Kidney (tissue), 14 donors: ENCODE measurements around the gene ALDH18A1. TPM values are rescaled to one million over a fixed set of nuclear protein-coding genes. Genes with fewer than 3 reads are reported as not detected.

Experiments used
- DNase-seq, 5 donors: peaks; one replicate each; pipeline ENCODE4 v3.0.0-alpha.2; 2013 to 2020
- FAIRE-seq: peaks from 2 replicates; lab custom pipeline; 2012; peaks lifted over from hg19 to GRCh38; lab: Jason Lieb, UNC
- H3K27ac ChIP-seq, 2 donors: one replicate each; pipeline ENCODE4 v1.7.0; 2013; ENCODE audit warnings: low read depth in 2 of 2, low read length in 2 of 2, inconsistent platforms in 1 of 2
- H3K27me3 ChIP-seq: one replicate; pipeline ENCODE4 v1.7.1; 2013; ENCODE audit warnings: low read length, inconsistent platforms; ENCODE audit not compliant: control insufficient read depth, insufficient read depth
- H3K36me3 ChIP-seq, 3 donors: one replicate each; pipeline versions ENCODE4 v1.7.0 to v1.7.1; 2013; ENCODE audit warnings: low read length in 3 of 3, control low read depth in 1 of 3, inconsistent platforms in 1 of 3; ENCODE audit not compliant: insufficient read depth in 3 of 3, control insufficient read depth in 2 of 3
- H3K4me1 ChIP-seq, 3 donors: one replicate each; pipeline versions ENCODE4 v1.7.0 to v1.7.1; 2013; ENCODE audit warnings: low read length in 3 of 3, inconsistent platforms in 1 of 3, low read depth in 1 of 3; ENCODE audit not compliant: control insufficient read depth in 2 of 3, insufficient read depth in 2 of 3
- H3K4me3 ChIP-seq, 3 donors: one replicate each; pipeline versions ENCODE4 v1.7.0 to v1.8.1; 2013; ENCODE audit warnings: low read length in 3 of 3, control low read depth in 1 of 3, inconsistent platforms in 1 of 3
- H3K9ac ChIP-seq, 3 donors: one replicate each; pipeline versions ENCODE4 v1.7.0 to v1.7.1; 2013; ENCODE audit warnings: low read length in 3 of 3, control low read depth in 1 of 3, inconsistent platforms in 1 of 3
- H3K9me3 ChIP-seq, 3 donors: one replicate each; pipeline versions ENCODE4 v1.7.0 to v1.7.1; 2013; ENCODE audit warnings: low read length in 3 of 3, control low read depth in 1 of 3, inconsistent platforms in 1 of 3; ENCODE audit not compliant: control insufficient read depth in 2 of 3, insufficient read depth in 1 of 3
- intact Hi-C: fragments of 100-400 bp; cut with DNase I; formaldehyde crosslinking; loops from one replicate; pipeline ENCODE4 v1.11.1; 2022
- polyA plus RNA-seq: library from polyadenylated mRNA; stranded (reverse); fragments of 350-450 nt; fragmentation: Illumina TruSeq; extraction: RNeasy Lipid Tissue Mini Kit (QIAGEN cat#74804); gene quantifications from one replicate; pipeline ENCODE4 v1.2.3, GENCODE V29; 2014; ENCODE audit warnings: low read depth, low replicate concordance; ENCODE audit not compliant: insufficient read depth
- total RNA-seq: library from RNA; stranded (reverse); fragmentation: NEBNext Ultra II Directional; extraction: Animal tissue kit (Norgen Biotek cat#: 25700); gene quantifications from one replicate; pipeline ENCODE4 v1.2.1, GENCODE V29; 2021
- TF ChIP-seq, protein P1 (sequence below): IDR thresholded peaks from 3 replicates; pipeline ENCODE4 v1.5.1; 2012; ENCODE audit warnings: mild to moderate bottlenecking, moderate library complexity, borderline replicate concordance; ENCODE audit not compliant: insufficient read depth; ENCODE audit errors: extremely low read depth
- donor health status: control.
- donor health status: control.
- donor health status: control.
- donor health status: control.
- donor health status: control.
- donor health status: DM: yes; HTN: yes; CAD: no.
- donor health status: Normal renal cell carcinoma (clear cell type).

ALDH18A1 gene
- total and polyA plus RNA-seq, 2 donors from 2014 or later = 23.6 to 72.0 TPM

DNA sequence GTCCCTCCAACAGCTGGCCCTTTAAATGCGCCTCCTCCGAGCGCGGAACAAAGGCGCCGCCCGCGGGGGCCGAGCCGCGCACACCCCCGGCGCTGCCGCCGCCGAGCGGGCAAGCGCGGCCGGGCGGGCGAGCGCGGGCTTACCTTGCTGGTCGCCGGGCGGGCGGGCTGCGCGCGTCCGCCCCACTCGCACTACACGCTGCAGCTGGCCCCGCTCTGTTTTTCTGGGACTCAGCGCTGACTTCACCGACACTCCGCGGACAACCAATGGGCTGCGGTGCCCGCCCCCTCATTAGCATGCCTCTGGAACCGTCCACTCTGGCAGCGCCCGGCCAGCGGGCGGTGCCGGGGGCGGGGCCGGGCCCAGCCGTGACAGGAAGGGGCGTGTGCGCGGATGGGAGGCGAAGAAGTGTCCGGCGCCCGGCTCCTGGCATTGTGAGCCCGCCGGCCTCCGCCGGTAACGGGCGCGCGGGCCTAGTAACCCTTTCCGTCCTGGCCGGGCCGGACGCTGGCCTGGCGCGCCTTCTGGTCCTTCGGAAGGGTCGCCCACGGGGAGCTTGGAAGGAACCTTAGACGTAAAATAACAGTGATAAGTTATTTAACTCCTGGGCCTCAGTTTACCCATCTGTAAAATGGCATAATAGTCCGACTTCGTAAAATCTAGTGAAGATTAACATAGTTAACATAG, 95.2 kb downstream of the ALDH18A1 start, which contains the start of gene SORBS1:
Gene SORBS1, minus strand, starts transcription at position 195 of the 687 bp plus-strand sequence. CDS start 120,236 bp downstream, outside the sequence.
- Histone ChIP-seq H3K9me3 (no peaks in the 10 kb centered on the region), H3K27ac (peak within 1 kb of the TSS; percentile 82 to 84), H3K36me3 (no peaks in the 10 kb centered on the region), H3K4me1 (peaks cover 0 to 10% (median 4%) of the 10 kb centered on the region in 3 donors), H3K27me3 (no peaks in the 10 kb centered on the region), H3K9ac (peak within 1 kb of the TSS; percentile 71 to 93 (median 76)), H3K4me3 (peak within 1 kb of the TSS; percentile 71 to 84 (median 79))
- FAIRE-seq (no peak), DNase-seq (peak; percentile 98 to 99 (median 98))
- intact Hi-C loops = no loop called here
- TF ChIP-seq, protein P1, sequence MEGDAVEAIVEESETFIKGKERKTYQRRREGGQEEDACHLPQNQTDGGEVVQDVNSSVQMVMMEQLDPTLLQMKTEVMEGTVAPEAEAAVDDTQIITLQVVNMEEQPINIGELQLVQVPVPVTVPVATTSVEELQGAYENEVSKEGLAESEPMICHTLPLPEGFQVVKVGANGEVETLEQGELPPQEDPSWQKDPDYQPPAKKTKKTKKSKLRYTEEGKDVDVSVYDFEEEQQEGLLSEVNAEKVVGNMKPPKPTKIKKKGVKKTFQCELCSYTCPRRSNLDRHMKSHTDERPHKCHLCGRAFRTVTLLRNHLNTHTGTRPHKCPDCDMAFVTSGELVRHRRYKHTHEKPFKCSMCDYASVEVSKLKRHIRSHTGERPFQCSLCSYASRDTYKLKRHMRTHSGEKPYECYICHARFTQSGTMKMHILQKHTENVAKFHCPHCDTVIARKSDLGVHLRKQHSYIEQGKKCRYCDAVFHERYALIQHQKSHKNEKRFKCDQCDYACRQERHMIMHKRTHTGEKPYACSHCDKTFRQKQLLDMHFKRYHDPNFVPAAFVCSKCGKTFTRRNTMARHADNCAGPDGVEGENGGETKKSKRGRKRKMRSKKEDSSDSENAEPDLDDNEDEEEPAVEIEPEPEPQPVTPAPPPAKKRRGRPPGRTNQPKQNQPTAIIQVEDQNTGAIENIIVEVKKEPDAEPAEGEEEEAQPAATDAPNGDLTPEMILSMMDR = no peak

DNA sequence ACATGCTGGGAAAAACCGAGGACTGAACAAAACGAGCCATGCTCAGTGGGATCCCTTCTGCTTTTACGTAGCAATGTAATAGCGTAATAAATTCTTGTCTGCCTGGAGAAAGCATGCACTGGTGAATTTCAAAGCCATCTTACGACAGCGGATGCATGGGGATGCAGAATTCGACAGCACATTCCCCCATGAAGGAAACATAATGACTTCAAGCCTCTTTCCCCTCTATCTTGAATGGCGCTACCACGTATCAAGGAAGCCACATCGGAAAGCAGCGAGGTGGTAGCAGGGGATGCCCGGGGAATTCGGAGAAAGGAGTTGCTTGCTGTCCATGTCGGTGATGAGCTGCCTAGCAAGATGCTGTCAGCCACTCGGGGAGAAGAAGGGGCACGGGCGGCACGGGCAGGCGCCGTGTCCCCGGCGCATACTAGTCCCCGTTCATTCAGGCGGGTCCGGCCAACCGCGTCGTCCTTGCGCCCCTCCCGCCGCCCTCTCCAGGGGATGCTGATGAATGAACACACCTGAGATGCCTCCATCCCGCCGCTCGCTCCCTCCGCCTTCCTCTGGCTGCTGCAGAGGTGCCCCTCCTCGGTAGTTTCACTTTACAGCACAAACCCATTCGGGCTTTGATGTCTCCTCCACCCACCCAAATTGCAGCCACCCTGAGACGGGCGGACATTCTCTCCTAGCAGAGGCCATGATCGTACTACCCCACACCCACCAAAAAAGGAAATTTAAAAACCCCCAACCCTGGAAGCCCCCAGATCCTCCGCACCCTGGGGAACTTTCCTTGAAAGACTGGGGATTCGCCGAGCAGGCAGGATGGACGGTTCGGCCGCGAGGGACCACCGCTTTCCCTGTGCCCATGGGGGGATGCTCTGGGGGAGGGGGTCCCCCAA, 96.0 kb downstream of the ALDH18A1 start:
- TF ChIP-seq, protein P1 = no peak
- Histone ChIP-seq H3K27ac (peak overlapping the region; percentile 82 to 84), H3K4me3 (peak overlapping the region; percentile 71 to 84 (median 79)), H3K9ac (peak overlapping the region; percentile 71 to 93 (median 76)), H3K4me1 (peaks cover 0 to 10% (median 4%) of the 10 kb centered on the region in 3 donors), H3K9me3 (no peaks in the 10 kb centered on the region), H3K27me3 (no peaks in the 10 kb centered on the region), H3K36me3 (no peaks in the 10 kb centered on the region)
- intact Hi-C loops = no loop called here
- DNase-seq (peak; percentile 69 to 86 (median 79)), FAIRE-seq (no peak)

DNA sequence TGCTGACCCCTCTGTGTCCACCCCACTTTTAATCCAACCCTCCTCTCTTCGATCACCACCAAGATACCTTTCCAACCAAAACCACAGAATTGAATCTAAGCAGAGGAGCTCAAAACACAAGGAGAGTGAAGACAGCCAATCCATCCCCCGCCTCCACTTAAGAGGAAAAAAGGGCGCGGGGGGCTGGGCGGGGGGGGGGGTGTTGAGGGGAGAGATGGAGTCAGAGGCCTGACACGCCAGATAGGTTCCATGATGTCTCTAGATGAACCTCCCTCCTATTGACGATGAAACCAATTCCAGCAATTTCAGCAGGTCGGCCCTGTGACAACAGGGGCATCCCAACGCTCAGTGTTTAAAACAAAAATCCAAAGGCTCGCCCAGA, 96.6 kb downstream of the ALDH18A1 start:
- peaks cover 0 to 10% (median 4%) of the 10 kb centered on the region in 3 donors for H3K4me1 ChIP-seq
- no peak for FAIRE-seq
- no peaks in the 10 kb centered on the region for H3K9me3 ChIP-seq
- DNase-seq = peak in 1 of 5 donors; percentile 57
- peak overlapping the region; percentile 23 to 82 for H3K27ac ChIP-seq
- H3K36me3 ChIP-seq = no peaks in the 10 kb centered on the region
- H3K27me3 ChIP-seq = no peaks in the 10 kb centered on the region
- peak overlapping the region; percentile 71 to 84 (median 79) for H3K4me3 ChIP-seq
- peak overlapping the region; percentile 68 to 76 (median 71) for H3K9ac ChIP-seq
- intact Hi-C loops = no loop called here
- TF ChIP-seq, protein P1 = no peak
